CD4-positive, CD25-positive, alpha-beta regulatory T cell (primary cell): ENCODE results near the gene DOCK1. TPM values are rescaled to one million over a fixed set of nuclear protein-coding genes. Genes with fewer than 3 reads are reported as not detected.

ENCODE experiments used
- ATAC-seq, 2 donors: fragments of 150-1000 bp; cut with Tn5 transposase; one replicate each; pipeline ENCODE4 v1.10.0; 2021; ENCODE audit warnings: low read depth in 2 of 2, moderate number of reproducible peaks in 2 of 2, moderate library complexity in 1 of 2
- DNase-seq, 3 donors: peaks; one replicate each; pipeline versions ENCODE4 v3.0.0 to v3.0.0-alpha.2; 2012 to 2022; ENCODE audit warnings: mixed read lengths in 1 of 3
- H3K27ac ChIP-seq: one replicate; pipeline ENCODE4 v1.7.0; 2013; ENCODE audit warnings: mild to moderate bottlenecking, low read length; ENCODE audit not compliant: insufficient read depth, poor library complexity, severe bottlenecking
- H3K27me3 ChIP-seq: one replicate; pipeline ENCODE4 v1.7.0; 2013; ENCODE audit warnings: low read length; ENCODE audit not compliant: control insufficient read depth, insufficient read depth
- H3K36me3 ChIP-seq: one replicate; pipeline ENCODE4 v1.7.0; 2013; ENCODE audit warnings: mild to moderate bottlenecking, low read length, moderate library complexity; ENCODE audit not compliant: control insufficient read depth, insufficient read depth
- H3K4me1 ChIP-seq: 2 replicates; pipeline ENCODE4 v1.7.0; 2013; ENCODE audit warnings: mild to moderate bottlenecking, low read length; ENCODE audit not compliant: insufficient read depth, control insufficient read depth, poor library complexity, severe bottlenecking
- H3K4me3 ChIP-seq: one replicate; pipeline ENCODE4 v1.7.0; 2013; ENCODE audit warnings: low read depth, mild to moderate bottlenecking, low read length, moderate library complexity
- H3K9me3 ChIP-seq, 2 experiments: 1 replicate in 1 of 2; 2 replicates in 1 of 2; pipeline ENCODE4 v1.7.0; 2013; ENCODE audit warnings: low read length in 2 of 2, mild to moderate bottlenecking in 1 of 2, moderate library complexity in 1 of 2; ENCODE audit not compliant: control insufficient read depth in 2 of 2
- H3K27ac Mint-ChIP-seq, 3 donors: one replicate each; pipeline ENCODE4 v1.8.0; 2020 to 2022; ENCODE audit warnings: mild to moderate bottlenecking in 3 of 3, mixed read lengths in 3 of 3, moderate library complexity in 2 of 3
- H3K27me3 Mint-ChIP-seq: one replicate; pipeline ENCODE4 v1.8.0; 2022; ENCODE audit warnings: mild to moderate bottlenecking, mixed read lengths
- H3K36me3 Mint-ChIP-seq: one replicate; pipeline ENCODE4 v1.8.0; 2020; ENCODE audit warnings: mixed read lengths
- H3K4me1 Mint-ChIP-seq, 4 donors: one replicate each; pipeline ENCODE4 v1.8.0; 2020 to 2022; ENCODE audit warnings: mixed read lengths in 4 of 4, mild to moderate bottlenecking in 1 of 4
- H3K4me3 Mint-ChIP-seq, 4 donors: one replicate each; pipeline ENCODE4 v1.8.0; 2020 to 2022; ENCODE audit warnings: mild to moderate bottlenecking in 4 of 4, mixed read lengths in 4 of 4, moderate library complexity in 3 of 4
- H3K9me3 Mint-ChIP-seq, 7 donors: one replicate each; pipeline ENCODE4 v1.8.0; 2020 to 2022; ENCODE audit warnings: mixed read lengths in 7 of 7, mild to moderate bottlenecking in 3 of 7, moderate library complexity in 2 of 7
- polyA plus RNA-seq, 4 donors: library from polyadenylated mRNA; unstranded; fragments of 300-500 nt; fragmentation: Illumina TruSeq; gene quantifications; one replicate each; pipeline ENCODE4 v1.2.3, GENCODE V29; 2021
- total RNA-seq: library from RNA; stranded (reverse); gene quantifications from one replicate; pipeline ENCODE4 v1.2.3, GENCODE V29; 2022

The DOCK1 gene
- total and polyA plus RNA-seq, 5 donors from 2014 or later = 0.20 TPM; not detected in 4

DNA sequence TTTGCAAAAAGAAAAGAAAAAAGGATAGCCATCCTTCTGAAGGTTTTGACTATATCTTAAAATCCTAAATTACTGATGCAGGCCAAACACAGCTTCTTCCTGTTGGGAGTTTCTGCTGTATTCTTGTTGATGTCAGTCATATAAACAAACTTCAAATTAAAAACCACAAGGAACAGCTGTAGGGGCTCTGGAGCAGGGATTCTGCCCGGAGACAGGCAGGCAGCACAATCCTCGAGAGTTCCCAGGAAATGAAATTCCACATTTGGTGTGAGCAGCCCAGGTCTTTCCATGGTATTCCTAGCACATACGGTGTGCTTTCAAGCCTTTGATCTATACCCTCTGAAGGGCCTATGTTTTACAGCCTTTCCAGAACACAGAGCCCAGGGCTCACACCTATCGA, 248.0 kb downstream of the DOCK1 start:
- Histone ChIP-seq H3K27me3 (no peaks in the 10 kb centered on the region), H3K36me3 (no peaks in the 10 kb centered on the region), H3K4me3 (no peak overlapping the region), H3K27ac (no peak overlapping the region), H3K4me1 (no peaks in the 10 kb centered on the region), H3K9me3 (no peaks in the 10 kb centered on the region)
- Mint-ChIP-seq H3K4me1 (no peaks in the 10 kb centered on the region), H3K36me3 (no peaks in the 10 kb centered on the region), H3K4me3 (no peak overlapping the region), H3K27me3 (no peaks in the 10 kb centered on the region), H3K27ac (no peak overlapping the region), H3K9me3 (peaks cover 0 to 2% (median 0%) of the 10 kb centered on the region in 7 donors)
- ATAC-seq (no peak), DNase-seq (no peak)

DNA sequence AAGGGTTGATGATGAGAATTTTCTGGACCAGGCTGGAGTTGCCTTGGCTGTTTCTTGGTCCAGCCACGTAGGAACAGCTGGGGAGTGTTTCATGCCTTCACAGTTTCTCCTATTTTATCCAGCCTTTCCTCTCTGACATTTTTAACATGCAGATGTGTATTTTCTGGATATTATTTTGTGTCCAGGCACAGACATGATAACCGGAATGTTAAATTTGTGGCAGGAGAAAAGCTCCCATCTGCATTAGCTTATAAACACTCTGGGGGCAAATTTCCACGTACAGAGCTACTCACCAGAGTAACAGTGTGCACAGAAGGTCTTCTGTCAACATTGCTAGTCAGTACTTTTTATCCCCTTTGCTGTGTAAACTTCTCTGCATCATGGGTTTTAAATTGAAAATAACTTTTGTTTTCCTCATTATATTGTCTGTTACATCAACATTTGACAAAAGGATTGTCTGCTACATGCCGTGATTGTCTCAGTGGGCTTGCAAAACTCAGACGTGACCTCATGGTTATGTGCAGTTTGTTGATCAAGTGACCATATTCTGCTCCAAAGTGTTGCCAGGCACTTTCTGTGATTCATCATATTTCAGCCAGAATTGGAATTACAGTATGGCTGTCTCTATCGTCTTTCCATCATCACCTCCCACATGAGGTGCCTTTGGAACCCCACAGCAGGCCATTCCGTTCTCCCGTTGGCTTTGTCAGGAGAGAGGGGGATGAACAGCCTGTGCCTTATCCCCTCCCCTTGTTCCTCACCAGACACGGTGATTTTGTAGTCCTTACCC, 249.8 kb downstream of the DOCK1 start:
- H3K9me3 ChIP-seq = no peaks in the 10 kb centered on the region
- Mint-ChIP-seq H3K9me3 (peaks cover 0 to 2% (median 0%) of the 10 kb centered on the region in 7 donors), H3K36me3 (no peaks in the 10 kb centered on the region), H3K27ac (no peak overlapping the region), H3K4me3 (no peak overlapping the region), H3K27me3 (no peaks in the 10 kb centered on the region), H3K4me1 (no peaks in the 10 kb centered on the region)
- H3K27me3 ChIP-seq = no peaks in the 10 kb centered on the region
- H3K36me3 ChIP-seq = no peaks in the 10 kb centered on the region
- ATAC-seq = no peak
- H3K4me3 ChIP-seq = no peak overlapping the region
- no peak for DNase-seq
- no peak overlapping the region for H3K27ac ChIP-seq
- no peaks in the 10 kb centered on the region for H3K4me1 ChIP-seq

- no peak overlapping the region for H3K27ac ChIP-seq
- Mint-ChIP-seq H3K27me3 (no peaks in the 10 kb centered on the region), H3K4me3 (no peak overlapping the region), H3K27ac (no peak overlapping the region), H3K4me1 (no peaks in the 10 kb centered on the region), H3K9me3 (no peaks in the 10 kb centered on the region), H3K36me3 (no peaks in the 10 kb centered on the region)
- no peaks in the 10 kb centered on the region for H3K9me3 ChIP-seq
- H3K36me3 ChIP-seq = no peaks in the 10 kb centered on the region
- no peaks in the 10 kb centered on the region for H3K4me1 ChIP-seq
- H3K4me3 ChIP-seq = no peak overlapping the region
- no peaks in the 10 kb centered on the region for H3K27me3 ChIP-seq
- no peak for DNase-seq
- no peak for ATAC-seq
Measured at GRCh38 chr10:127157089-127157488, 251.9 kb downstream of the DOCK1 start.

- H3K4me1 ChIP-seq = no peaks in the 10 kb centered on the region
- no peak overlapping the region for H3K27ac ChIP-seq
- Mint-ChIP-seq H3K27me3 (no peaks in the 10 kb centered on the region), H3K36me3 (no peaks in the 10 kb centered on the region), H3K9me3 (no peaks in the 10 kb centered on the region), H3K4me1 (no peaks in the 10 kb centered on the region), H3K4me3 (no peak overlapping the region), H3K27ac (no peak overlapping the region)
- DNase-seq (no peak), ATAC-seq (no peak)
- H3K4me3 ChIP-seq = no peak overlapping the region
- H3K9me3 ChIP-seq = no peaks in the 10 kb centered on the region
- no peaks in the 10 kb centered on the region for H3K36me3 ChIP-seq
- no peaks in the 10 kb centered on the region for H3K27me3 ChIP-seq
Measured at GRCh38 chr10:127157506-127158200, 252.4 kb downstream of the DOCK1 start.

GRCh38 chr10:127158662-127159061, 253.4 kb downstream of the DOCK1 start:
- Mint-ChIP-seq H3K27me3 (no peaks in the 10 kb centered on the region), H3K27ac (no peak overlapping the region), H3K36me3 (no peaks in the 10 kb centered on the region), H3K4me1 (peaks cover 0 to 3% (median 0%) of the 10 kb centered on the region in 4 donors), H3K4me3 (no peak overlapping the region), H3K9me3 (no peaks in the 10 kb centered on the region)
- Histone ChIP-seq H3K4me1 (no peaks in the 10 kb centered on the region), H3K27me3 (no peaks in the 10 kb centered on the region), H3K36me3 (no peaks in the 10 kb centered on the region), H3K27ac (no peak overlapping the region), H3K9me3 (no peaks in the 10 kb centered on the region), H3K4me3 (no peak overlapping the region)
- ATAC-seq = no peak
- DNase-seq = no peak

DNA sequence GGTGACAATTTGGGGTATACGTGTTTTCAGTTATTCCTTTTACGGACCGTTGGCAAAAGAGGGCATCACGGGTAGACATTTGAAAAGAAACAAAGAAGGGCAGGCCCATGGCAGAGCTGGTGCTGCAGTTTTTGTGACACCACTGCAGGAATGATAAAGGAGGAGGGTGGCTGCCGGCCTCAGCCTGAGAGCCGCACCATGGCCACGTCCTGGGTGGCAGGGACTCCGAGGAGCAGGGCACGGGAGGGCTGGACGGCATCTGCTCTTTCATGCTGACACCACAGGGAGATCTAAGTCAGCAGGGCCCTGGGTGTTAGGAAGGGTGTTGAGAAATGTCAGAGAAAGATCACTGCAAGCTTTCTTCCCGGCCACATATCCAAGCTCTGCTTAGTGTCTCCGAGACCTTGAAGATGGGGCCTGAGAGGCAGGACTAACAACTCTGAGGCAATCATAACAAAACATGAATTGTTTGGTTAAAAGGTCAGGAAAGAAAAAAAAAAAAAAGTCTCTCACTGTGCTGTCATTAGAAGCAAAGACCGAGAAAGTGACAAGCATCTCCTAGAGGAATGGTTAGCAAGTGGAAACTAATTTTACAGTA, 254.5 kb downstream of the DOCK1 start:
- Mint-ChIP-seq H3K27me3 (no peaks in the 10 kb centered on the region), H3K4me1 (peaks cover 0 to 3% (median 0%) of the 10 kb centered on the region in 4 donors), H3K36me3 (no peaks in the 10 kb centered on the region), H3K9me3 (no peaks in the 10 kb centered on the region), H3K4me3 (no peak overlapping the region), H3K27ac (peak overlapping the region in 1 of 3 donors; percentile 84)
- H3K27me3 ChIP-seq = no peaks in the 10 kb centered on the region
- no peak for DNase-seq
- no peak overlapping the region for H3K4me3 ChIP-seq
- H3K36me3 ChIP-seq = no peaks in the 10 kb centered on the region
- H3K4me1 ChIP-seq = no peaks in the 10 kb centered on the region
- no peak for ATAC-seq
- H3K27ac ChIP-seq = no peak overlapping the region
- H3K9me3 ChIP-seq = no peaks in the 10 kb centered on the region

GRCh38 chr10:127161482-127161881, 256.3 kb downstream of the DOCK1 start:
- no peak for DNase-seq
- Mint-ChIP-seq H3K36me3 (no peaks in the 10 kb centered on the region), H3K9me3 (no peaks in the 10 kb centered on the region), H3K27me3 (no peaks in the 10 kb centered on the region), H3K27ac (no peak overlapping the region), H3K4me1 (peaks cover 0 to 3% (median 0%) of the 10 kb centered on the region in 4 donors), H3K4me3 (no peak overlapping the region)
- Histone ChIP-seq H3K4me1 (no peaks in the 10 kb centered on the region), H3K36me3 (no peaks in the 10 kb centered on the region), H3K27me3 (no peaks in the 10 kb centered on the region), H3K4me3 (no peak overlapping the region), H3K27ac (no peak overlapping the region), H3K9me3 (no peaks in the 10 kb centered on the region)
- ATAC-seq = no peak
